Sigmoid colon (tissue), 7 donors: ENCODE data around the gene COL5A1. TPM values are rescaled to one million over a fixed set of nuclear protein-coding genes. Genes with fewer than 3 reads are reported as not detected.
A peak's percentile ranks its signal among the peaks of the same experiment; 100 is the strongest.

ENCODE experiments used
- DNase-seq: peaks from one replicate; pipeline ENCODE4 v3.0.0-alpha.2; 2019
- H3K27ac ChIP-seq, 4 donors: fragments of 200-600 bp; sonication (generic); one replicate each; pipeline ENCODE4 v1.5.1; 2016 to 2019; ENCODE audit warnings: mild to moderate bottlenecking in 1 of 4
- H3K27me3 ChIP-seq, 3 donors: fragments of 200-600 bp; sonication (generic); one replicate each; pipeline ENCODE4 v1.5.1; 2019; ENCODE audit warnings: mild to moderate bottlenecking in 1 of 3
- H3K36me3 ChIP-seq, 4 donors: fragments of 200-600 bp; sonication (generic); one replicate each; pipeline ENCODE4 v1.5.1; 2016 to 2019
- H3K4me1 ChIP-seq, 4 donors: fragments of 200-600 bp; sonication (generic); one replicate each; pipeline ENCODE4 v1.5.1; 2017 to 2019
- H3K4me3 ChIP-seq, 4 donors: fragments of 200-600 bp; sonication (generic); one replicate each; pipeline ENCODE4 v1.5.1; 2017 to 2019; ENCODE audit warnings: mild to moderate bottlenecking in 2 of 4, moderate library complexity in 1 of 4
- H3K9me3 ChIP-seq, 4 donors: fragments of 200-600 bp in 3 of 4; sonication (generic) in 3 of 4; one replicate each; pipeline versions ENCODE4 v1.5.1 to v1.6.1; 2013 to 2019
- CTCF ChIP-seq, 4 experiments: fragments of 450-650 bp in 3 of 4; fragments of 200-600 bp in 1 of 4; IDR thresholded peaks; one replicate each; pipeline ENCODE4 v1.5.1; 2016 to 2019; ENCODE audit warnings: antibody characterized with exemption in 4 of 4, mild to moderate bottlenecking in 3 of 4, moderate library complexity in 2 of 4
- EP300 ChIP-seq, 4 donors: sonication (generic); formaldehyde crosslinking; IDR thresholded peaks; one replicate each; pipeline ENCODE4 v1.6.1; 2017; ENCODE audit warnings: antibody characterized with exemption in 4 of 4
- POLR2A ChIP-seq, 2 donors: fragments of 450-650 bp; IDR thresholded peaks; one replicate each; pipeline ENCODE4 v1.6.1; 2016; ENCODE audit warnings: antibody characterized with exemption in 2 of 2, mild to moderate bottlenecking in 2 of 2, moderate library complexity in 2 of 2
- POLR2AphosphoS5 ChIP-seq, 4 donors: sonication (generic); formaldehyde crosslinking; IDR thresholded peaks; one replicate each; pipeline ENCODE4 v1.6.1; 2017; ENCODE audit warnings: antibody characterized with exemption in 4 of 4
- WGBS, 2 donors: extraction: QIAGEN DNeasy Blood & Tissue Kit; methylation state at CpG; one replicate each; pipeline ENCODE4 v1.1.7; 2013; 5-methylcytosine and 5-hydroxymethylcytosine counted together
- intact Hi-C: fragments of 100-400 bp; cut with DNase I; formaldehyde crosslinking; loops from one replicate; pipeline ENCODE4 v1.15.1; 2023
- polyA plus RNA-seq, 3 donors: library from polyadenylated mRNA; stranded (reverse); fragments of 200-250 nt; gene quantifications; one replicate each; pipeline ENCODE4 v1.2.3, GENCODE V29; 2013
- total RNA-seq, 4 donors: library from RNA; depleted of rRNA; stranded (reverse); fragments of >200 nt; gene quantifications; one replicate each; pipeline ENCODE4 v1.1.0, GENCODE V29; 2016
- donor health status: healthy with polysubstance abuse.
- donor health status: Bipolar disorder and iron deficiency.
- donor health status: healthy.

The COL5A1 gene
- total and polyA plus RNA-seq, 7 donors, result 4.2 to 168 (median 24.2) TPM

GRCh38 chr9:134764473-134765269 is 123.1 kb downstream of the COL5A1 start:
- H3K27ac ChIP-seq, result no peak overlapping the region
- H3K4me3 ChIP-seq, result no peak overlapping the region
- H3K27me3 ChIP-seq, result no peaks in the 10 kb centered on the region
- H3K36me3 ChIP-seq, result peaks cover 34 to 98% (median 50%) of the 10 kb centered on the region in 4 donors
- no peaks in the 10 kb centered on the region for H3K9me3 ChIP-seq
- no peak for DNase-seq
- TF ChIP-seq POLR2A (IDR thresholded peaks at IDR 0.05) (no peak), EP300 (IDR thresholded peaks at IDR 0.05) (no peak), CTCF (IDR thresholded peaks at IDR 0.05) (no peak), POLR2AphosphoS5 (IDR thresholded peaks at IDR 0.05) (no peak)
- no peaks in the 10 kb centered on the region for H3K4me1 ChIP-seq
- WGBS, 2 donors, result 45 to 80% methylated on average over 21 of the region's 21 CpGs
- intact Hi-C loops, result no loop called here

- TF ChIP-seq POLR2A (IDR thresholded peaks at IDR 0.05) (no peak), EP300 (IDR thresholded peaks at IDR 0.05) (no peak), CTCF (IDR thresholded peaks at IDR 0.05) (no peak), POLR2AphosphoS5 (IDR thresholded peaks at IDR 0.05) (no peak)
- H3K36me3 ChIP-seq, result peaks cover 30 to 89% (median 50%) of the 10 kb centered on the region in 4 donors
- H3K27me3 ChIP-seq, result no peaks in the 10 kb centered on the region
- no peaks in the 10 kb centered on the region for H3K9me3 ChIP-seq
- H3K4me1 ChIP-seq, result no peaks in the 10 kb centered on the region
- DNase-seq, result no peak
- peak overlapping the region in 1 of 4 donors; percentile 16 for H3K27ac ChIP-seq
- intact Hi-C loops, result no loop called here
- no peak overlapping the region for H3K4me3 ChIP-seq
- WGBS, 2 donors, result 46 to 65% methylated on average over 15 of the region's 15 CpGs
These were observed 124.2 kb downstream of the COL5A1 start for GRCh38 chr9:134765785-134766184.

- Histone ChIP-seq H3K36me3 (peaks cover 22 to 89% (median 46%) of the 10 kb centered on the region in 4 donors), H3K4me1 (no peaks in the 10 kb centered on the region), H3K27ac (no peak overlapping the region), H3K27me3 (no peaks in the 10 kb centered on the region), H3K9me3 (no peaks in the 10 kb centered on the region), H3K4me3 (no peak overlapping the region)
- WGBS, 2 donors, result 45 to 55% methylated on average over 8 of the region's 8 CpGs
- DNase-seq, result no peak
- intact Hi-C loops, result no loop called here
- TF ChIP-seq CTCF (IDR thresholded peaks at IDR 0.05) (no peak), POLR2A (IDR thresholded peaks at IDR 0.05) (no peak), EP300 (IDR thresholded peaks at IDR 0.05) (no peak), POLR2AphosphoS5 (IDR thresholded peaks at IDR 0.05) (no peak)
These were observed 125.0 kb downstream of the COL5A1 start for GRCh38 chr9:134766587-134766986.

GRCh38 chr9:134768332-134768708 is 126.7 kb downstream of the COL5A1 start:
- Histone ChIP-seq H3K9me3 (no peaks in the 10 kb centered on the region), H3K36me3 (peaks cover 16 to 89% (median 47%) of the 10 kb centered on the region in 4 donors), H3K4me3 (no peak overlapping the region), H3K4me1 (no peaks in the 10 kb centered on the region), H3K27me3 (no peaks in the 10 kb centered on the region), H3K27ac (peak overlapping the region in 1 of 4 donors; percentile 30)
- WGBS, 2 donors, result 86 to 90% methylated on average over 13 of the region's 13 CpGs
- DNase-seq, result no peak
- TF ChIP-seq POLR2A (IDR thresholded peaks at IDR 0.05) (no peak), CTCF (IDR thresholded peaks at IDR 0.05) (no peak), EP300 (IDR thresholded peaks at IDR 0.05) (no peak), POLR2AphosphoS5 (IDR thresholded peaks at IDR 0.05) (no peak)
- intact Hi-C loops, result no loop called here
